HG02938 (cell line): Measurements from ENCODE around the gene CRADD.
"Not testable (repeated sequence)": the region's sequence is repeated elsewhere in the genome, so short reads cannot be mapped to it uniquely, and the experiment has no call there.

ENCODE experiments used
- ATAC-seq: cut with Tn5 transposase; IDR thresholded peaks from one replicate; pipeline ENCODE4 v1.9.1; 2021; ENCODE audit warnings: mild to moderate bottlenecking, moderate library complexity; ENCODE audit not compliant: unreplicated experiment

The CRADD gene

GRCh38 chr12:93677195-93678064 lies at the start of gene CRADD:
CRADD (plus strand) TSS chr12:93677375.
- ATAC-seq, result peak; percentile 91

GRCh38 chr12:93632383-93632782 lies 44.8 kb upstream of the CRADD start:
- ATAC-seq, result no peak

GRCh38 chr12:93634416-93634815 lies 42.8 kb upstream of the CRADD start:
- no peak for ATAC-seq

- no peak for ATAC-seq
These were observed 40.5 kb upstream of the CRADD start for GRCh38 chr12:93636708-93637107.

GRCh38 chr12:93638095-93638494 lies 39.1 kb upstream of the CRADD start:
- ATAC-seq, result no peak

- no peak for ATAC-seq
These were observed 38.2 kb upstream of the CRADD start for GRCh38 chr12:93638954-93639353.

- no peak for ATAC-seq
These were observed 37.8 kb upstream of the CRADD start for GRCh38 chr12:93639406-93639805.

- ATAC-seq, result not testable (repeated sequence)
These were observed 35.8 kb upstream of the CRADD start for GRCh38 chr12:93641380-93641779.

- ATAC-seq, result no peak
These were observed 34.4 kb upstream of the CRADD start for GRCh38 chr12:93642751-93643150.

- no peak for ATAC-seq
These were observed 31.5 kb upstream of the CRADD start for GRCh38 chr12:93645702-93646101.

GRCh38 chr12:93650626-93651025 lies 26.5 kb upstream of the CRADD start:
- ATAC-seq, result no peak

GRCh38 chr12:93653079-93653478 lies 24.1 kb upstream of the CRADD start:
- peak; percentile 89 for ATAC-seq

- no peak for ATAC-seq
These were observed 23.5 kb upstream of the CRADD start for GRCh38 chr12:93653712-93654111.

- no peak for ATAC-seq
These were observed 22.8 kb upstream of the CRADD start for GRCh38 chr12:93654421-93654820.

GRCh38 chr12:93657071-93657470 lies 20.1 kb upstream of the CRADD start:
- no peak for ATAC-seq

- no peak for ATAC-seq
These were observed 16.2 kb upstream of the CRADD start for GRCh38 chr12:93661021-93661420.

- ATAC-seq, result no peak
These were observed 14.0 kb upstream of the CRADD start for GRCh38 chr12:93663006-93663728.

GRCh38 chr12:93663729-93664084 lies 13.5 kb upstream of the CRADD start:
- no peak for ATAC-seq

GRCh38 chr12:93664573-93665138 lies 12.5 kb upstream of the CRADD start:
- ATAC-seq, result no peak

- no peak for ATAC-seq
These were observed 9.5 kb upstream of the CRADD start for GRCh38 chr12:93667672-93668071.

GRCh38 chr12:93668919-93669418 lies 8.2 kb upstream of the CRADD start:
- peak; percentile 75 for ATAC-seq

GRCh38 chr12:93669452-93669851 lies 7.7 kb upstream of the CRADD start:
- no peak for ATAC-seq
